OCI-M2 (cell line): ENCODE data around the gene FABP2.
"Not testable (repeated sequence)": the region's sequence is repeated elsewhere in the genome, so short reads cannot be mapped to it uniquely, and the experiment has no call there.

Experiments
- DNase-seq: peaks from one replicate; lab custom pipeline; 2025; ENCODE audit not compliant: unreplicated experiment; lab: John Stamatoyannopoulos, UW

Gene FABP2

DNA sequence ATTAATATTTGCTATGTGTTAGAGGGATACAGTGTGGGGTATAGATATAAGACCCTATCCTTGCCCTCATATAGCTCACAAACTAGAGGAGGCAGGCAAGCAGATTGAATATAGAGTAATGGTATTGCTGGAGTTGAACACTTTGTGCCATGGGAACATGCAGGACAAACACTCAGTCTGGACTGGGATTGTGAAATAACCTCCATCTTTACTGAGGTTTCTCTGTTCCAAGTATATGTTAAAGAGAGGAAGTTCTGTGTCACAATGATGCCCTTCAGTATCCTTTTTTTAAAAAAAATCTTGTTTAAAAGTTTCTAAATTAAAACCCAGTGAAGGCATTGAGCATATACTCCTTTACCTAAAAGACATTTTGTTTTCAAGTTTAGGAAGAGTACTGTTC lies 8.7 kb downstream of the FABP2 start:
- no peak for DNase-seq

DNA sequence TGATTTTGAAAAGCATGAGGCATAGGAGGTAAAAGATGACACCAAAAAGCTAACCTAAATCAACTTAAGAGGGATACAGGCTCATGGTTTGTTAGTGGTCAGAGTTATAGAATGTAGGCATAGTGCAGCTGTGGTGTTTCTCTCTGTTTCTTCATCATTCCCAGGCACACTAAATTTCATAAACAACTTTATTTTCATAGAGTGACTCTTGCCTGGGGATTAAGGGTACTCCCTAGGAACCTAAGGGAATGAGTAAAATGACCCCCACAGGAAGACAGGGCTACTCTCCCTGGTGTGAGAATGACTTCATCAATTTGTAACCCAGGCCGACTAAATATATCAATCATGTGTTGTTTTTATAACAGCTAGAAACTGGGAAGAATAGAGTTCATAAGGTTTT lies 11.1 kb downstream of the FABP2 start:
- DNase-seq: no peak

DNA sequence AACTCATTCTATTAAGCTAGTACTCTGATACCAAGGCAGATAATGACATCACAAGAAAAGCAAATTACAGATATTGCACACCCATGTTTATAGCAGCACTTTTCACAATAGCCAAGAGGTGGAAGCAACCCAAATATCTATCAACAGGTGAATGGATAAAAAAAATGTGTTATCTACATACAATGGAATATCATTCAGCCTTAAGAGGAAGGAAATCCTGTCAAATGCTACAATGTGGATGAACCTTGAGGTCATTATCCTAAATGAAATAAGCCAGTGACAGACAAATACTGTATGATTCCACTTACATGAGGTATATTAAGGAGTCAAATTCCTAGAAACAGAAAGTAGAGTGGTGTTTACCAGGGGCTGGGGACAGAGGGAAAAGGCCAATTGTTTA lies 14.3 kb downstream of the FABP2 start:
- DNase-seq: no peak

DNA sequence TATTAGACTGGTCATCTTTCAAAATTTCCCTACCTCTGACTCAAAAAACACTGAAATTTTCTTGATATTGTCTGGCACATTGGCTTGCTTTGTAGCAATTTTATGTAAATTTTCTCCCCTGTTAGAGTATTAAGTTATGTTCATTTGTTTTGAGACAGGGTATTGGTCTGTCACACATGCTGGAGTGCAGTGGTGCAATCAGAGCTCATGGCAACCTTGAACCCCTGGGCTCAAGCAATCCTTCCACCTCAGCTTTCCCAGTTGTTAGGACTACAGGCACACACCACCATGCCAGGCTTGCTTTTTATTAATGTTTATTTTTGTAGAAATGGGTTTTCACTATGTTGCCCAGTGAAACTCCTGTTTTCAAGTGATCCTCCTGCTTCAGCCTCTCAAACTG lies 17.5 kb downstream of the FABP2 start:
- no peak for DNase-seq

DNA sequence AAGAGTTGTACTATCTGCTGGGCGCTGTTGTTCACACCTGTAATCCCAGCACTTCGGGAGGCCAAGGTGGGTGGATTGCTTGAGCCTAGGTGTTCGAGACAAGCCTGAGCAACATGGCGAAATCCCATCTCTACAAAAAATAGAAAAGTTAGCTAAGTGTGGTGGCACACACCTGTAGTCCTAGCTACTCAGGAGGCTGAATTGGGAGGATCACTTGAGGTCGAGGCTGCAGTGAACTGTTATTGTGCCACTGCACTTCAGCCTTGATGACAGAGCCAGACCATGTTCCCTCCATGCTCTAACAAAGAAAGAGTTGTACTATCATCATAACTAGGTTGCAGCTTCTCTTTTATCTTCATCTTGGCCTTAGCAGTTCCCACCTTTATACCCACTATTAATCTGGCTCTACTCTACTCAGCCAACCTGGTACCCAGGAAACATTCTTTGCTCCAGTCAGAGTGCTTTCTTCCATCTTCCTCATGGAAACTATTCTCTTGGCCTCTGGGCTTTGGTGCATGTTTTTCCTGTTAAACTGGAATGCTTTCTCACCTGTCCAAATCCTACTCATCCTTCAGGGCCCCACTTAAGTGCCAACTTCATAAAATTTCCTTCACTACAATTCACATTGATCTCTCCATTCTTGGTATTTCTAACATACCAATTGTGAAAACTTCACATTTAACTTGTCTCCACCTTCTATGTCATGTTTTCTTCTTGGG lies 18.2 kb downstream of the FABP2 start:
- no peak for DNase-seq

DNA sequence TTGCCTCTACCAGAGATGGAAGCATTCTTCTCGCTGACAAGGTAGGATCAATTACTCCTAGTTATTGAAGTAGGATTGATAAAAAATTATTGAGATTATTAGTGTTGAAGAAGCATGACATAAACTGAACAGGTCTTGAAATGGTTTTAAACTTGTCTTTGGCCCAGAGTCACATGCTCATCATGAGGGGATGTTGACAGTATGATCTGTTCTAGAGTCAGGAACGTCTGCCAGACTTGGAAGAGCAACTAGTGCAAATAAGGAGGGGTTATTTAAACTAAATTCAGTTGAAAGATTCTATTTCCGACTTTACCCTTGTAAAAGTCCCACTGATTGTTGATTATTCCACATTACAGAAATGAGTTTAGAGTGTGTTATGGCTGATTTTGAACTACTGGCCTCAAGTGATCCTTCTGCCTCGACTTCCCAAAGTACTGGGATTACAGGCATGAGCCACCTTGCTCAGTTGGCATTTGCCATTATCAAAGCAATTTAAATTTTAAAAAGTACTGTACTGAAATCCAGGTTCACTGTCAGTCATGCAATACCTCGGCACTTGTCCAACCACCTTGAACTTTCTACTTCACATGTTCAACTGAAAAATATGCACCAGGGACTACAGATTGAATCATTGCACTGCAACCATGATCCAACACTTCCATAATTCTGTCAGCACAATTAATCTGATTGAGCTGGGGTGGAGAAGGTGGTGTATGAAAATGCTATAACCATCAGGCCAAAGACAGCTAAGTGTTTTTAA lies 19.7 kb downstream of the FABP2 start:
- DNase-seq: no peak

DNA sequence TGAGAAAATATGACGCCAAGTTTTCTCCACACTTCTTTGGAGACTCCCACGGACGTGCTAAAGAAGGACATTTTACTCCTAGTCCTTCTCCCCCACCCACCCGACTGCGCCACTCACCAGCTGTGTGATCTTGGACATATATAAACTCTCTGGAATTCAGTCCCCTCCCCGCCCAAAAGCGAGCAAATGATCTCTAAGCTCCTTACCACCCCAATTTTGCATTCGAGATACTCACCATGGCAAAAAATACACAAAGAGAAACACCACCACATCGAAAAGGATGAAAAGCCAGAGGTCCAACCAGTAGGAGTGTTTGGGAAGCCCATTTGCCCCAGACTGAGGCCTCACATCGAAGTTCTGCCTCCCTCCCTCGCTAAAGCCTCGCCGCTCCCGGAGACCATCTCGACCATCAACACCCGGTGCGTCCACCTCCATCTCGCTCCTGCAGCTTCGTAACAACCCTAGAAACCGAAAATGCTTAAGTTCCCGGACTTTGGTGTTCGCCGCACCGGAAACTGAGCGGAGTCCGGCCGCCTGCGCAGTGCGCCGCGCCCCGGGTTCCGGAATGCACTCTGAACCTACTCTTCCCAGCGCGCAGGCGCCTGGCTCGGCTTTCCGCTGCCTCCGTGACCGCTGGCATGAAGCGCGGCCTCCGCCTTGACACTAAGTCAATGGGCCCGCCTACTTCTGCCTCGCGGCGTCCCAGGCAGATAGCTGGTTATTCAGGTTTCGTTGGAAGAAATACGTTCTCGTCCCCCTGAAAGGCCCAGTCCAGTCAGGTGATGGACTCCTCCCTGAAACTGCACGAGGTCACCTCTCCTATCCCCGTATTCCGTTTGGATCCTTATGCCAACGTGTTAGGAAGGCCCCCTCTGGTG lies 21.6 kb downstream of the FABP2 start:
- DNase-seq: no peak

DNA sequence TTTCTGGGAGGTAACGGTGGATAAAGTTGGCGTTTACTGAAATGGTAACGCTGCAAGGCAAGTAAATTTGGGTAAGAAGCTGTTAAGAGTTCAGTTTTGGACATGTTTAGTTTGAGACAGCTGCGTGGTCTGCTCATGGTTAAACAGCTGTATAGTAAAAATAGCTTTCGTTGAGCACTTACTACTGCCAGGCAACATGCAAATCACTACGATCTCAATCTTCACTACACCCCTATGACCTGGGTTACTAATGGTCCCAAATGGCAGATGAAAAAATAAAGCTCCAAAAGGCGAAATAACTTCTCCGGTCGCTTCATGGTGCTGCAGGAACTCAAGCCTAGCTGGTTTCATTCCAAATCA lies 22.2 kb downstream of the FABP2 start:
- no peak for DNase-seq

DNA sequence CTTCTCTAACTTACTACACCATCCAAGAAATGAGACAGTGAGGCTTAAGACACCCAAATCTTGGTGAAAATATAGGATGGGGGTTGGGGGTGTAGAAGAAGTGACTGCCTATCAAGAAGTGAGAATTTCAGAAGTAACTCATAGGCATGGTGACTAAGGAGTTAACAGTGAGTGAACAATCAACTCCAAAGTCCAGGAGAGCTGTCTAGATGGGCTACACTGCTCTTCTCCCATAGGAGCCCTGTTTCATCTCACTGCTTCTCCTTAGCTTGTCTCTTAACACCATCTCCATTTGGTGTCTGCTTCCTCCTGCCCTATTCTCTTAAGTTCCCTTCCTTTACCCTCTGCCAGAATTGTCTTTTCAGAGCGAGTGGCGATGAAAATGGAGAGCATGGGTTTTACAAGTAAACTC lies 22.7 kb downstream of the FABP2 start:
- no peak for DNase-seq

DNA sequence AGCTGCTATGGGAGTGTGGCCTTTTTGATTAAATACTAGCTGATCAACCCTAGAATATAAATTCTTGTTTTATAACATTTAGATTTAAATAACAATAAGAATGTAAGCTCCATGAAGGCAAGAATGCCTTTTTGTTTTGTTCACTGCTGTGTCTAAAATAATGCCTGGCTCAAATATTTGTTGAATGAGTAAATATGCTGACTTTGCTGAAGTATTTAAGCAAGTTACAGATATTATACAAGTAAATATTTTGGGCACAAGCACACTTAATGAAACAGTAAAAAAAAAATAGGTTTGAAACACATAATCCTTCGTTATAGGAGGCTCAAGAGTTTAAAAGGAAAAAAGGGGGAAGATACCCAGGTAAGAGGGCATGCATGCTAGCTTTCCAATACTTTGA lies 24.1 kb downstream of the FABP2 start:
- no peak for DNase-seq

DNA sequence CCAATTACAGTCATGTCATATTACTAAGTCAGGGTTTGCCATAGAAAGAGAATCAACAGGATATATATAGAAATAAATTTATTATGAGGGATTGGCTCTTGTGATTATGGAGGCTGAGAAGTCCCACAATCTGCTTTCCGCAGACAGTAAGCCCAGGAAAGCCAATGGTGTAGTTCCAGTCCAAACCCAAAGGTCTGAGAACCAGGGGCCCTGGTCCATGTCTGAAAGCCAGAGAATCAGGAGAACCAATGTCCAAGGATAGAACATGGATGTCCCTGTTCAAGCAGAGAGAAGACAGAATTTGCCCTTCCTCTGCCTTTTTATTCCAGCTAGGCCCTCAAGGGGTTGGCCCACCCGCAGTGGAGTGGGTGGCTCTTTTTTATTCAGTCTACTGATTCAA lies 25.6 kb downstream of the FABP2 start:
- no peak for DNase-seq

DNA sequence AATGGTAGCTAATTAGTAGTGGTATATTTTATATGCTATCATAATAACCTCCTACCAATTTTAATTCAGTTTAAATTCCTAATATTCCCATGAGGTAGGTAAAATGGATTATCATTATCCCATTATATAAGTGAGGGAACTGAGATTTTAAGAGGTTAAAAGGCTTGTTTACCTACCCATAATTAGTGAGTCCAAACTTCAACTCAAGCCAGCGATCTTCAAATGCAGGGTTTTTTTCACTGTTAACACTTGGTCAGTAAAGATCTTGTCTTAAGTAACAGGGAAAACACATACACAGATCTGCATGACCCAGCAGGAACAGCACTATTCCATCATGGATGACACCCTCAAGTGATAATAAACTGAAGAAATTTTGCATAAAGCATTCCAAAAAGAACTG lies 31.3 kb downstream of the FABP2 start:
- no peak for DNase-seq

DNA sequence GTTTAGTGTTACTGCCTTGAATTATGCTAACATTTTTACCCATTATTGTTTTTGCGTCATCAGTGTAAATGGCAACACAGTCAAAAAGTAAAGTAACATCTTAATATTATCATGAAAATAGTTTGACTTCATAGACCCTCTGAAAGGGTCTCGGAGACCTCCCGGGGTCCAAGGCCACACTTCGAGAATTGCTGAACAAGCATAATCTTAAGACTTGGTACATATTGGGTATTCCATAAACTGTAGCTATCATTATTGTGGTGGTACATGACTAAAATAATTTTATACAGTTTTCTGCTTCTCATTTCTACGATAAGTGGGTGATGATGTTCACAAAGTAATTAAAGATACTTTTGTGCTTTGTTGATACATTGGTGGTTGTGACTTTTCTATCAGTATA lies 32.6 kb downstream of the FABP2 start:
- no peak for DNase-seq

DNA sequence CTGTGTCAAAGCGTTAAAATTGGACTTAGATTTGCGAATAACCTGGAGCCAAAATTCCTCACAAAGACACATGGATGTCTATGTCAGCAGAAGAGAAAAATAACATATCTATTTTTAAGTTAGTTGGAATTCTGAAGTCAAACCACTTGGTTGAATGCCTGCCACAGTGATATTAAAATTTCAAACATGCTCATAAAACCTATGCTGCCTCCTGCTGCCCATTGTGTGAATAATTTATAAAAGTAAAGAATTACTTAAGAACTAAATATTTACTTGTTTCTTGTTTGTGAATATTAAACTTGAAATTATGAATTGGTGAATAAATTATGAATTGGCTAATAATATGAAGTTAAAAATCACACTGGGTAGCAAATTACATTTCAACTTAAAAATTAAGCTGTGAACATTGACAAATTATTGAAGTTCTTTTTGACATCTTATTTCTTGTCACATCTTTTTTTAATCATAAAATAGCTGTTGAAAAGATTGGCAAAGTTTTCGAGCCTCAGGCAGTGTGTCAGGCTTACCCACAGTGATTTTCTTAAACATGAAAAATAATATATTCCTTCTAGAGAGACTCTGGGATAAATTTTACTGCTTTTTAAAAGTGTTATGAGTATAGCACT lies 35.4 kb downstream of the FABP2 start:
- DNase-seq: no peak

DNA sequence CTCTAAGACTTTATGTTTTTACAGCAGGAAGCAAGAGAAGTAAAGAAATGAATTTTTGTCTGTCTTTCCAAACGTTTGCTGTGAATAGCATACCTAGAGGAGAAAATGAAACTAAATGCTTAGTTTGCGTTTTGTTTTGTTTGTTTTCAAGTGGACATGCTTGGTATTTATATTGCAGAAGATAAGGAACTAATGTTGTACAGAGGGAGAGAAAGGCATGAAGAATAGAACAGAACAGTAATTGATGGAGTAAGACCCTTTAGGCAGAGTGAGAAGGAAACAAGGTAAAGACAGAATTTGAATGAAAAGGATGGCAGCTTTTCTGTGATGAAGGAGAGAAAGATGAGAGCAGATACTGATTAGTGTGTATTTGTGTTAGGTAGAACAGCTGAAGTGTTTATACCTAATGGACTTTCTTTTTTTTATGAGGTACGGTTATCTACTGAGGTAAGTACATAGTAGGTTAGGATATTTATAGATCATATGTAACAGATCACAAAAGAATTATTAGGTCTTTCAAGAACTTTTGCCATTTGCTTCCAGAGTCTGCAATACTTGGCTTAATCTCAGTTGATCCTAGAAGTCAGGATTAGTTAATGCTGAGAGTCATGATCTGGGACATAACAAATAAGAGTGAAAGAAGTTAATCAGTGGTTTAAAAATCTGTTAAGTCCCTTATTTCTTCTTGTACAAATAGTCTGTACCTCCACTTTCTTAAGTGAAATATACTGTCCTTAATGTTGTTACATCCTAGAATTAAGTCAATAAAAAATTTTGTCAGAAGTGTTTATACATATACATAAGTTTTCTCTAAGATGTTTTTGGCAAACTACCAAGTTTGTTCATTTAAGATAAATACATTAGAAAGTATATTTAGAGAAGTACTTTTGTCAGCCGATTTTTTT lies 36.8 kb downstream of the FABP2 start:
- DNase-seq: no peak

DNA sequence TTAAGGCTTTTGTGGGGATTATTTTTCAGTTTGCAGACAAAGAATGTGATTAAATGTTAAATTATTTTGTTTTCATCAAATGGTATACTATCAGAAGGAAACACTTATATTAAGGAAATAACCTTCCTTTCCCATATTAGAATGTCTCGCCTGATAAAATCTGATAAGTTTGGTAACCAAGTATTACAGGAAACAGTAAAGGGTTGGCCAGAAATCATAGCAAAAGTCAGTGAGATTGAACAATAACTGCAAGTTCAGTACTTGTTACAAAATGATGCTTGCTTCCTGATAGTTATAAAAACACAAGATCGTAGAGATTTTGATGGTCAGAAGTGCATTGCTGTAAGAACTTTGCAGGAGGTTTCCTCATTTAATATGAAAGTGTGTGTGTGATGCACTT lies 40.5 kb downstream of the FABP2 start:
- DNase-seq: no peak

DNA sequence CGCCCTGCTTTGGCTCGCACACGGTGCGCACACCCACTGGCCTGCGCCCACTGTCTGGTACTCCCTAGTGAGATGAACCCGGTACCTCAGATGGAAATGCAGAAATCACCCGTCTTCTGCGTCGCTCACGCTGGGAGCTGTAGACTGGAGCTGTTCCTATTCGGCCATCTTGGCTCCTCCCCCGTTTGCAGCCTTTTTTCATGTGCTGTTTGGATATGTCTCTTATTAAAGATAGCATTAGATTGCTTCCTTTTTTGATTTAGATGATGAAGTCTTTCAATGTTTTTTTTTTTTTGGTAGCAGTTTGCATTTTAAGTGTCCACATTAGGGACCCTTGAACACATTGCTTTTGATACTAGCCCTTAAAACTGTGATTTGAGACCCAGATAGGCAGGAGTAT lies 42.0 kb downstream of the FABP2 start:
- not testable (repeated sequence) for DNase-seq

DNA sequence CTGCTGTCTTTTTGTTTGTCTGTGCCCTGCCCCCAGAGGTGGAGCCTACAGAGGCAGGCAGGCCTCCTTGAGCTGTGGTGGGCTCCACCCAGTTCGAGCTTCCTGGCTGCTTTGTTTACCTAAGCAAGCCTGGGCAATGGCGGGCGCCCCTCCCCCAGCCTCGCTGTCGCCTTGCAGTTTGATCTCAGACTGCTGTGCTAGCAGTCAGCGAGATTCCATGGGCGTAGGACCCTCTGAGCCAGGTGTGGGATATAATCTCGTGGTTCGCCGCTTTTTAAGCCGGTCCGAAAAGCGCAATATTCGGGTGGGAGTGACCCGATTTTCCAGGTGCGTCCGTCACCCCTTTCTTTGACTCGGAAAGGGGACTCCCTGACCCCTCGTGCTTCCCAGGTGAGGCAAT lies 42.4 kb downstream of the FABP2 start:
- not testable (repeated sequence) for DNase-seq

DNA sequence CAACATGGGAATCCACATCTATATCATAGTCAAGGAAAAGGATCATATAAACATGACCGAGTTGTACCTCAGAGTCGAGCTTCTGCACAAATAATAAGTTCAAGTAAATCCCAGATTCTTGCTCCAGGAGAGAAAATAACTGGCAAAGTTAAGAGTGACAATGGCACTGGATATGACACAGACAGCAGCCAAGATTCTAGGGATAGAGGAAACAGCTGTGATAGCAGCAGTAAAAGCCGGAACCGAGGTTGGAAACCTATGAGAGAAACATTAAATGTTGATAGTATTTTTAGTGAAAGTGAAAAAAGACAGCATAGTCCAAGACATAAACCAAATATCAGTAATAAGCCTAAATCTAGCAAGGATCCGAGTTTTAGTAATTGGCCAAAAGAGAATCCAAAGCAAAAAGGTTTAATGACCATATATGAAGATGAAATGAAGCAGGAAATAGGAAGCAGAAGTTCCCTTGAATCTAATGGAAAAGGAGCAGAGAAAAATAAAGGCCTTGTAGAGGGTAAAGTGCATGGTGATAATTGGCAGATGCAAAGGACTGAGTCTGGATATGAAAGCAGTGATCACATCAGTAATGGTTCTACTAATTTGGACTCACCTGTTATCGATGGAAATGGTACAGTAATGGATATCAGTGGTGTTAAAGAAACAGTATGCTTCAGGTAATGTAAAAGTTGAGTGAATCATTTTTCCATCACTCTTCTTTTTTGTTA lies 50.4 kb downstream of the FABP2 start:
- no peak for DNase-seq

DNA sequence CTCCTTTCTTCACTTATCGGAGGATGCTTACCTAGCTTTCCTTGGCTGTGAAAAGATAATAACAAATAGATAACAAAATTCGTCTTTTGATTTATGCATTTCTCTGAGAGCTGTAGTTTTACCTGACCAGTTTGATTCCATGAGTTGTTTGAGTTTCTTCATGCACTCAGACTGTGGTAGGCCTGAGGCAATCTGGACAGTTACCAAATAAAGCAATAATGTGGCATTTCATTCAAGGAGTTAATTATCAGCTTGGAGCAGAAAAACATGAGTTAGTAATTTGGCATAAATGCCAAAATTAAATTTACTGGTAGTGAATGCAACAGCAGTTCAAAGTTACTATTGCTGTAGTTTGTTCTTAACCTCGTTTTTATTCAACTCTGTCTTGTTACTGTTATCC lies 53.5 kb downstream of the FABP2 start:
- no peak for DNase-seq
